ENCODE data around the gene ADAM21.
"Not testable (repeated sequence)": the region's sequence is repeated elsewhere in the genome, so short reads cannot be mapped to it uniquely, and the experiment has no call there.

ADAM21 gene

GRCh38 chr14:70451874-70452273, at the start of gene ADAM21:
ADAM21 (plus strand) TSS chr14:70452174; CDS start chr14:70457500, 5,326 bp downstream.
- no peak for DNase-seq

- not testable (repeated sequence) for DNase-seq
Measured at GRCh38 chr14:70403335-70403734, 48.6 kb upstream of the ADAM21 start.

DNA sequence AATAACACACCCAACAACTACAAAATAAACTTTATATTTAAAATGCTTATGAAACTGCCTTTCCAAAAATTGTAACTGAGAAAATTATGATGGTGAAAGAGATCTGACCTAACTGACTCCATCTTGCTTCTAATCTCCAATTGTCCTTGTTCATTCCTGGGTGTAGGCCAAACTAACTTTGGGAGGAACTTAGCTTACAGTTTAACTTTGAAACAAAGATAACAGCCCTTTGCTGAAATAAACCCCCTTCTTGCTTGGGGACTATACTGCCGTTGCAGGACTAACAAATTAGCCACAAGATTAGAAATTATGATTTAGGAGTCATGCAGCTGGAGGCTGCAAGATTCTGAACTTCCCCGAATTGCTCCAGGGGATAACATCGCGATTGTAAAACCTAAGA, 45.8 kb upstream of the ADAM21 start:
- DNase-seq, result not testable (repeated sequence)

GRCh38 chr14:70407621-70408020, 44.4 kb upstream of the ADAM21 start:
- no peak for DNase-seq

- no peak for DNase-seq
Measured at GRCh38 chr14:70415788-70416187, 36.2 kb upstream of the ADAM21 start.

DNA sequence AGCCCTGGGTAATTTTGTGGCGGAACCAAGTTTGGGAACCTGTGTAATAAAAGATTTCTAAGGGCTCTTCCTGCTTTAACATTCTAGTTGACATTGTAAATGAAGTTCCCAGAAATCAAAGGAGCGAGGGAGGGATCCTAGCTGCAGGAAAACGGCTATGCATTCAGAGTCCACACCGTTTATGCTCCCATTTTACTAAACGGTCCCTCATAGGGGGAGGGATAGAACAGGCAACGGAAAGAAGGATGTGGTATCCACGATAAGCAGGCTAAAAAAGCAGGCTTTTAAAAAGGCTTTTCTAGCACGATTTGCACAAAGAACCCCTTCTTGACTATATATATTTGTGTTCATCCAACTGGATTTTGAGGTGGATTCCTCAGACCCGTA, 35.6 kb upstream of the ADAM21 start:
- no peak for DNase-seq

DNA sequence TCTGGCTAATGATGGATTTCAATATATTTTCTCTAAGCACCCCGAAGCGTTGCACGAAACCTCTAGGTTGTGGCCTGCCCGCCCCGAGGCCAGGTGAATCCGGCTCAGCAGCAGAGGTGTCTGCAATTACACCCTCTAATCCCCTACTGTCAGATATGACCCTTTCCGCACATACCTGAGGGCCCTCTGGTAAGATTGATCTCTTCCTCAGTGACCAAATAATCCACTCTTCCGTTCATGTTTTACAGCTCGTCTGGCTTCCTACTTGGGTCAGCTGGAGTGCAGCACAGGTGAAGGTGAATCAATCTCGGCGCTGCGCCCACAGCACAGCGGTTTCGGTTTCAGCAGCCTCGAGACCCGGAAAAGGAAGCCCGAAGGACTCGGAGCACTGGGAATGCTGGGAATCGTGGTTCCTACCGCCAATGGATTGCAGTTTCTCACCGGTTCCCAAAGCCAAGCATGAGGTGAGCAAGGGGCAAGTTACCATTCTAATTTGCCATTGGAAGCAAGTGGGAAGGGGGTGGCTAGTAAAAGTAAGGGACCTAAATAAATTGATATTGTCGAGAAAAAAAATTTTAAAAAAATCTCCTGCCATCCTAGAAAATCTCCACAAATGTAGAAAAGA, 35.1 kb upstream of the ADAM21 start, which contains the start of gene SYNJ2BP:
Gene SYNJ2BP (minus strand): TSS at position 366 of the 625 bp plus-strand sequence. CDS start 127 bp downstream, at position 239.
- DNase-seq, result peak; percentile 75

GRCh38 chr14:70419270-70419931, 32.6 kb upstream of the ADAM21 start:
- not testable (repeated sequence) for DNase-seq

- DNase-seq, result no peak
Measured at GRCh38 chr14:70422538-70422937, 29.4 kb upstream of the ADAM21 start.

DNA sequence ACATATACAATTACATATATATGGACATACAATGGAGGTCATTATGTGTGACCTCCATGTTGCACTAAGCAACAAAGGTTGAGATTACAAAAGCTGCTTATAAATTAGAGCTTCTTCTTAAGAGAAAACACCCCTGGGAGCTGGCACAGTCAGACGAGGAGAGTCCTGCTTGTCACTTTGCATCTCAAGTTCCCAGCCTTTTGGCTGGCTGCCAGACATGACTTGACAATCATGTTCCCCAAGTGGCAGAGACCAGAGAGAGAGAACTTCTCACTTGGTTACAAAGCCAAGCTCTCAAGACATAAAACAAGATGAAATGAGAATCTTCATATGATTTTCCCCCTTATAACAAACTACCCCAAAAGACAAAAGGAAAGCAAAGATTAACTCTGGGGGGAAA, 26.6 kb upstream of the ADAM21 start:
- DNase-seq, result no peak

DNA sequence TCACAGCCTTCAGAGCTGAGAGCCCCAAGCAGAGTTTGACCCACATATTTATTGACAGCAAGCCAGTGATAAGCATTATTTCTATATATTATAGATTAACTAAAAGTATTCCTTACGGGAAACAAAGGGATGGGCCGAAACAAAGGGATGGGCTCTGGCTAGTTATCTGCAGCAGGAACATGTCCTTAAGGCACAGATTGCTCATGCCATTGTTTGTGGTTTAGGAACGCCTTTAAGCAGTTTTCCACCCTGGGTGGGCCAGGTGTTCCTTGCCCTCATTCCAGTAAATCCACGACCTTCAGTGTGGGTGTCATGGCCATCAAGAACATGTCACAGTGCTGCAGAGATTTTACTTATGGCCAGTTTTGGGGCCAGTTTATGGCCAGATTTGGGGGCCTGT, 25.4 kb upstream of the ADAM21 start:
- DNase-seq, result not testable (repeated sequence)

DNA sequence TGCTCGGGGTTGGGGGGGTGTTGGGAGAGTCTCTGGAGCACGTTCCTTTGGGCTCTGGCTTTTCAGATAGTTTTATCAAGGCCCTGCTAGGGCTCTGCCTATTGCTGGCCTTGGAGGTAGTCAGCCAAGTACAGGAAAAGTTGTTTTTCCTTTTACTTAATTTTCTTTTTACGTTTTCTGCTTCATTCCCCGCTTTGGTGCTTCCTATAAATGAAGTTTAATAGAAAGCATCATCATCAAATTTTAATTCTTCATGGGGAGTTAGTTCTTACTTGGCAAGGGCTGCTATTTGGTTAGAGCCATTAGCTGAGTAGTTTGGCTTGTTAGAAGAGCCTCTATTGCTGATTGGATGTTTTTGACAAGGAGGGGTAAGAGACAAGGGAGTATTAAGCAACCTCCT, 15.1 kb upstream of the ADAM21 start:
- DNase-seq, result no peak

GRCh38 chr14:70441641-70442040, 10.3 kb upstream of the ADAM21 start:
- DNase-seq, result no peak

DNA sequence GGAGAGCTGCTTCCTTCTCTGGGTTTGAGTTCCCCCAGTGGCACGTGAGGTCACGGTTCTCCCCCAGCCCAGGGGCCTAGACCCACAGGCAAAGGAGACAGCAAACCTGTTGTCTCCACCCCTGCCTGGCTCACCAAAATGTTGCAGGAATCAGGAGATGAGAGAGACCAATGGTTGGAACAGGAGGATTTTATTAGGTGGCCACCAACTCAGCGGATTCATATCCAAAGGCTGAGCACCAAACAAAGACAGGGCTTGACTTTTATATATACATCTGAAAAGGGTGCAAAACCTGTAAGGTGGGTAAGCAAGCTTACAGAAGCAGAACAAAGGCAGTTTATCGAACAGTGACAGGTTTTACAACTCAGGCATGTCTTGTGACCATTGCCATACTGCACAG, 9.2 kb upstream of the ADAM21 start:
- no peak for DNase-seq

- DNase-seq, result no peak
Measured at GRCh38 chr14:70448633-70449340, 3.2 kb upstream of the ADAM21 start.

DNA sequence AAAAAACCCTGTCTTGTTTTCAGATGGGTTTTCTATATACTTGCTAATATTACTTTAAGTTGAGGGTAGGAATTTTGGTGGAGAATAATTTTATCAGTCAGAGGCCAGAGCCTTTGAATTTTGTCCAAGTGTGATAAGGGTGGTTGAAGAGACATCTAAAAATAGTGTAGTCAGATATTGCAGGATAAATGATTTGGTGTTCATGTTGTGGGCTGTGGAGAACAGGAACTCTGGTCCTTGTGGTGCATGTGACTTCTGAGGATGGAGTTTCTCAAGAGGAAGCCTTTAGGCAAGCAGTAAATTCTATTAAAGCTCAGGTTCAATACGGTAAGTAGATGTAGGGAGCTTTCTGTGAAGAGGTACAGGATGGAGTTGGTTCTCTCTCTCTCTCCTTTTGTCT, 2.8 kb downstream of the ADAM21 start:
- DNase-seq, result no peak

- no peak for DNase-seq
Measured at GRCh38 chr14:70468731-70469130, 16.8 kb downstream of the ADAM21 start.

- not testable (repeated sequence) for DNase-seq
Measured at GRCh38 chr14:70470863-70471563, 19.0 kb downstream of the ADAM21 start.

GRCh38 chr14:70472253-70473159, 20.5 kb downstream of the ADAM21 start:
- no peak for DNase-seq

DNA sequence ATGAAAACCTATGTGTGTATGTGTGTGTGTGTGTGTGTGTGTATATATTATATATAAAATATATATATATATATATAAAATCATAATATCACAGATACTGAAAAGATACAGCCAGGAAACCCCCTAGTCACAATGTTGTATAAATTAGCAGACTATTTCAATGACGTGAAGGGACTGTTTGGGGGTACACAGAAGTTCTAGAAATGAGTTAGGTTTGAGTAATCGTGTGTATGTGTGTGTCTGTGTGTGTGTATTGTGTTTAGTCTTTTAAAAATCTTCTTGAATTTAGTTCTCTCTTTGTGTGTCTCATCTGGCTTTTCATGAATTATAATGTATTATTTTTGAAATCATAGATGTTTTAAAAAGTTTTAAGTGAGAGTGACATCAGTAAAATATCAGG, 21.9 kb downstream of the ADAM21 start:
- no peak for DNase-seq

GRCh38 chr14:70475459-70475858, 23.5 kb downstream of the ADAM21 start:
- DNase-seq, result not testable (repeated sequence)
